ENCODE measurements around the gene SALL2. TPM values are rescaled to one million over a fixed set of nuclear protein-coding genes. Genes with fewer than 3 reads are reported as not detected.
A peak's percentile ranks its signal among the peaks of the same experiment; 100 is the strongest.
"Not testable (repeated sequence)": the region's sequence is repeated elsewhere in the genome, so short reads cannot be mapped to it uniquely, and the experiment has no call there.

The SALL2 gene
- total RNA-seq (2014; rRNA removed; shearing (Covaris generic)) = 16.4 and 19.7 TPM in 2 replicates

GRCh38 chr14:21525962-21526671 is at the start of gene SALL2:
TSS of gene SALL2 (minus strand) at chr14:21526346. CDS start at chr14:21526127, 219 bp downstream.
- Histone ChIP-seq H3K36me3 (no peaks in the 10 kb centered on the region), H3K9me3 (replicated peaks) (no peaks in the 10 kb centered on the region), H3K27ac (peak within 1 kb of the TSS; percentile 59), H3K4me3 (peak within 1 kb of the TSS; percentile 88), H3K27me3 (0 out of 2 replicates have a peak, but pooled peaks cover 4% of the 10 kb centered on the region), H3K4me1 (peaks cover 10% of the 10 kb centered on the region)
- DNase-seq = peak; percentile 90 to 91

GRCh38 chr14:21575661-21576060 is 49.5 kb upstream of the SALL2 start:
- Histone ChIP-seq H3K27ac (no peak overlapping the region), H3K4me3 (no peak overlapping the region), H3K9me3 (replicated peaks) (no peaks in the 10 kb centered on the region), H3K27me3 (no peaks in the 10 kb centered on the region; the same call in 1 of the 2 replicates), H3K36me3 (no peaks in the 10 kb centered on the region), H3K4me1 (no peaks in the 10 kb centered on the region)
- no peak for DNase-seq

DNA sequence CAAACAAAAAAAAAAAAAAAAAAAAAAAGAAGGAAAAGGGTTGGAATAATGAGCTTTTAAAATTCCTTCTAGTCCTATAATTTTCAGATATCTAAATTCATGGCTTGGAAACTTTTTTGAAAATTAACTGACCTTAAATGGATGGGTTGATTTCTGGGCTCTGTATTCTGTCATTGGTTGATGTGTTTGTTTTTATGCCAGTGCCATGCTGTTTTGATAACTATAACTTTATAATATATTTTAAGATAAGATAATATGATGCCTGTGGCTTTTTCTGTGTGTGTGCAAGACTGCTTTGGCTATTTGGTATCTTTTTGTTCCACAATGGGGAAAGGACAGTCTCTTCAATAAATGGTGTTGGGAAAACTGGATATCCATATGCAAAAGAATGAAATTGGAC is 46.5 kb upstream of the SALL2 start:
- DNase-seq = no peak

GRCh38 chr14:21558703-21559170 is 32.6 kb upstream of the SALL2 start:
- Histone ChIP-seq H3K9me3 (replicated peaks) (no peaks in the 10 kb centered on the region), H3K27me3 (no peaks in the 10 kb centered on the region), H3K4me3 (no peak overlapping the region), H3K36me3 (no peaks in the 10 kb centered on the region), H3K4me1 (no peaks in the 10 kb centered on the region), H3K27ac (no peak overlapping the region)
- DNase-seq = no peak

More for the DNA sequence above, 46.5 kb upstream of the SALL2 start:
- Histone ChIP-seq H3K27me3 (no peaks in the 10 kb centered on the region), H3K4me3 (no peak overlapping the region), H3K9me3 (replicated peaks) (no peaks in the 10 kb centered on the region), H3K27ac (no peak overlapping the region), H3K36me3 (no peaks in the 10 kb centered on the region), H3K4me1 (no peaks in the 10 kb centered on the region)

- Histone ChIP-seq H3K27me3 (no peaks in the 10 kb centered on the region), H3K4me3 (peak overlapping the region; percentile 51), H3K27ac (no peak overlapping the region), H3K4me1 (no peaks in the 10 kb centered on the region), H3K36me3 (no peaks in the 10 kb centered on the region), H3K9me3 (replicated peaks) (no peaks in the 10 kb centered on the region)
- DNase-seq = peak; percentile 68 to 90
Measured at GRCh38 chr14:21557084-21557901, 31.1 kb upstream of the SALL2 start.

DNA sequence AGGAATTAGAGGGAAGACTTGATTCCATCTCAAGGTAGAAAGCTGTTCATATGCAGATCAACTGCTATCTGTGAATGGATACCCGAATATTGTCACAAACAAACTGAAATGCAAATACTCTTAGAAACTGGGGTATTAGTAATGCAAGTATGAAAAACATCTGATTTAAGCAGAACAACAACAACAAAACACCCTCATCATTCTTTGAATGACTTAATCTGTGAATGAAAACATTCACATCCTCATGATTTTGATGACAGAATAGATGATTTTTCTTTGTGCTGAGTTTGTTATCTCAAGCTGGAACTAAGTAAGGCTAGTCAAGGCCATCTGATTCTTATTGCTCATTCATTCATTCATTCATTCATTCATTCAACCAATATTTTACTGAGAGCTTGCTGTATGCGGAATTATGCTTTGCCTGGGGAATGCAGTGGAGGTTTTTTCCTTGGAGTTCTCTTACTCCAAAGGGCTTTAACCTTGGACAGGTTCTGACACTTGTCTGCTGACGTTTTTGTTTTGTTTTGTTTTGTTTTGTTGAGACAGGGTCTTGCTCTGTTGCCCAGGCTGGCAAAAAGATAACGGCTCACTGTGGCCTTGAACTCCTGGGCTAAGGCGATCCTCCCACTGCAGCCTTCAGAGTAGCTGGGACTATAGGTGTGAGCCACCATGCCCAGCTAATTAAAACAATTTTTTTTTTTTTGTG is 30.4 kb upstream of the SALL2 start:
- Histone ChIP-seq H3K36me3 (no peaks in the 10 kb centered on the region), H3K27me3 (no peaks in the 10 kb centered on the region), H3K4me1 (no peaks in the 10 kb centered on the region), H3K27ac (no peak overlapping the region), H3K9me3 (replicated peaks) (no peaks in the 10 kb centered on the region), H3K4me3 (no peak overlapping the region)
- no peak for DNase-seq

GRCh38 chr14:21553266-21553665 is 27.1 kb upstream of the SALL2 start:
- Histone ChIP-seq H3K36me3 (no peaks in the 10 kb centered on the region), H3K4me3 (no peak overlapping the region), H3K27me3 (no peaks in the 10 kb centered on the region), H3K4me1 (no peaks in the 10 kb centered on the region), H3K27ac (no peak overlapping the region), H3K9me3 (replicated peaks) (no peaks in the 10 kb centered on the region)
- DNase-seq = no peak

- not testable (repeated sequence) for H3K27ac ChIP-seq; DNase-seq; H3K36me3 ChIP-seq; H3K27me3 ChIP-seq; H3K4me1 ChIP-seq; H3K4me3 ChIP-seq; H3K9me3 ChIP-seq (replicated peaks)
Measured at GRCh38 chr14:21544588-21544987, 18.4 kb upstream of the SALL2 start.

DNA sequence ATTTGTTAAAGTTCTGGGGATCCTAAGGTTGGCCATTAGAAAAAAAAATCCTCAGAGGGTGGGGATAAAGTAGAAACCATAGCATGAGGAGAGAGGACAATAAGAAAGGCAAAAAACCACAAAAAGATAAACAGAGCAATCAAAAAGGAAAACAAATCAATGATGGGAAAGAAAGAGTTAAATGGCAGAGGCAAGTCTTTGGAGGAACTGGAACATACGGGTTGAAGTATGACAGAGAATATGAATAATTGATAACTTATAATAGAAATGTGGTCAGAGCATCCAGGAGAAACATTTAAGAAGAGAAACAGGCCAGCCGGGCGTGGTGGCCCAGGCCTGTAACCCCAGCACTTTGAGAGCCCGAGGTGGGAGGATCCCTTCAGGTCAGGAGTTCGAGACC is 17.8 kb upstream of the SALL2 start:
- no peaks in the 10 kb centered on the region for H3K36me3 ChIP-seq
- no peak overlapping the region for H3K27ac ChIP-seq
- H3K9me3 ChIP-seq (replicated peaks) = no peaks in the 10 kb centered on the region
- H3K27me3 ChIP-seq = no peaks in the 10 kb centered on the region; the same call in 1 of the 2 replicates
- H3K4me1 ChIP-seq = no peaks in the 10 kb centered on the region
- no peak for DNase-seq
- H3K4me3 ChIP-seq = no peak overlapping the region

DNA sequence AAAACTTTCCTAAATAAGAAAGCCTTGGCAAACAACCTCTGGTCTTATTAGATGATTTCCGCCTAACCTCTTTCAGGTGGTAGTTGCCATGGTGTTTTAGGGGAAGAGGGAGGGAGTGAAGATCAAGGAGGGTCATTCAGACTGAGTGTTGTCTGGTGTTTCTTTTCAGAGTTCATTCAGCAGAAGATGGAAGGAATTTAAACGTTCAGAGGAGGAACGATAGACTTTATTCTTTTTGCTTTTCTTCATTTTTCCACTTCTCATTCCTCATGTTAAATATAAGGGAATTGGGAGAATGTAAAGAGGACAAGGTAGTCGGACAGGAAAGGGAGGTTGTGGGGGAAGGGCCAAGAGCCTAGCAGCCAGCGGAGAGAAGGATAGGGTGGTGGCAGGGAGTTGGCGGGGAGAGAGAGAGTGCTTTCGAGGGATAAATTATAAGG is 17.4 kb upstream of the SALL2 start:
- Histone ChIP-seq H3K4me3 (no peak overlapping the region), H3K27ac (no peak overlapping the region), H3K27me3 (no peaks in the 10 kb centered on the region; the same call in 1 of the 2 replicates), H3K4me1 (no peaks in the 10 kb centered on the region), H3K9me3 (replicated peaks) (no peaks in the 10 kb centered on the region), H3K36me3 (no peaks in the 10 kb centered on the region)
- DNase-seq = no peak

GRCh38 chr14:21541413-21542074 is 15.4 kb upstream of the SALL2 start:
- Histone ChIP-seq H3K9me3 (replicated peaks) (no peaks in the 10 kb centered on the region), H3K4me3 (no peak overlapping the region), H3K27ac (no peak overlapping the region), H3K36me3 (no peaks in the 10 kb centered on the region), H3K27me3 (peaks cover 8% of the 10 kb centered on the region), H3K4me1 (no peaks in the 10 kb centered on the region)
- DNase-seq = no peak

DNA sequence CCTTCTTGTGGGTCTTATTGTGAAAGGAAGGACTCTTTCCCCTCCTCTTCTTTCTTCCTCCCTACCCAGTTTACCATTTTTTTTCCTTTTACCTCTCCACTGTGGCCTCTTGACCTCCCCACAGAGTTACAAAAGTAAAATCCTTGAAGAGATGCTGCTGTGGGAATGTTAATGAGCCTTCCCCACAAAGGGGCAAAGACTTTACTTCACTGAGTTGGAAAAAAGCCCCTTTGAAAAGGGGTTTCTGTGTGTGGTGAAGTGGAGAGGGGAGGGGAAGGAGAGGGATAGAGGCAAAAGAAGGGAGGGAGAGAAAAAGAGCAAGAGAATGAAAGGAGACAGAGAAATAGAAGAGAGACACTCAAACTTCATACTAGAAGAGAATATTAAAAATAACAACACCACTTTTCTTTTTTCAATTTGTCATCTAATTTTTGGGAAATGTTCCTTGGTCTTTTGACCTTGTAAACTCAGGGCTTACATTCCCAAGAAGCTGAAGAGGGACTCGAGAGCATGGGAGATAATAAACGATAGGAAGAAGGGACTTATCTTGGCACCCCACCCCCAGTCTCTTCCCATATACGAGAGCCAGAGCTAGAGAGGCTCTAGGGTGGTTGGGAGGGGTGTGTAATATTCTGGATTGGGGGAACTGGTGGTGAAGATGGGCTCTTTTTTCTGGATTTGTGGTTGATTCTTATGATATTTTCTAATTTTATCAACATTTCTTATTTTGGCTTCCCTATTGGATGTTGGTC is 13.2 kb upstream of the SALL2 start:
- Histone ChIP-seq H3K27me3 (peaks cover 15% of the 10 kb centered on the region), H3K36me3 (no peaks in the 10 kb centered on the region), H3K4me3 (no peak overlapping the region), H3K4me1 (peaks cover 4% of the 10 kb centered on the region; the same call in 1 of the 2 replicates), H3K27ac (no peak overlapping the region), H3K9me3 (replicated peaks) (no peaks in the 10 kb centered on the region)
- DNase-seq = no peak

GRCh38 chr14:21537090-21537424 is 10.9 kb upstream of the SALL2 start:
- peaks cover 15% of the 10 kb centered on the region for H3K27me3 ChIP-seq
- H3K27ac ChIP-seq = no peak overlapping the region
- peak overlapping the region; percentile 39 for H3K4me3 ChIP-seq
- H3K4me1 ChIP-seq = peaks cover 4% of the 10 kb centered on the region; the same call in 1 of the 2 replicates
- no peaks in the 10 kb centered on the region for H3K9me3 ChIP-seq (replicated peaks)
- H3K36me3 ChIP-seq = no peaks in the 10 kb centered on the region
- no peak for DNase-seq

Measured in SJCRH30 (cell line).